Lower lobe of right lung (tissue), 2 donors: ENCODE data around the gene PRICKLE3. TPM values are rescaled to one million over a fixed set of nuclear protein-coding genes. Genes with fewer than 3 reads are reported as not detected.
A peak's percentile ranks its signal among the peaks of the same experiment; 100 is the strongest.

Experiments
- ATAC-seq, 2 donors: fragments of 200-7000 bp; cut with Tn5 transposase; one replicate each; pipeline ENCODE4 v1.9.1; 2020 to 2022; ENCODE audit warnings: mild to moderate bottlenecking in 2 of 2, moderate library complexity in 2 of 2
- DNase-seq: peaks from one replicate; pipeline ENCODE4 v3.0.0-alpha.2; 2020
- H3K27ac ChIP-seq: fragments of 200-600 bp; one replicate; pipeline ENCODE4 v1.8.0; 2022
- H3K27me3 ChIP-seq: fragments of 200-600 bp; one replicate; pipeline ENCODE4 v1.8.0; 2022; ENCODE audit warnings: low read depth
- H3K36me3 ChIP-seq: fragments of 200-600 bp; one replicate; pipeline ENCODE4 v1.8.0; 2022; ENCODE audit warnings: mild to moderate bottlenecking
- H3K4me1 ChIP-seq: fragments of 200-600 bp; one replicate; pipeline ENCODE4 v1.8.0; 2022
- H3K4me3 ChIP-seq: fragments of 200-600 bp; one replicate; pipeline ENCODE4 v1.8.0; 2022; ENCODE audit warnings: mild to moderate bottlenecking
- H3K9me3 ChIP-seq: fragments of 200-600 bp; one replicate; pipeline ENCODE4 v1.8.0; 2022
- CTCF ChIP-seq: fragments of 200-600 bp; IDR thresholded peaks from one replicate; pipeline ENCODE4 v1.8.0; 2022; ENCODE audit warnings: antibody characterized with exemption, mild to moderate bottlenecking
- intact Hi-C: fragments of 100-400 bp; cut with DNase I; formaldehyde crosslinking; loops from one replicate; pipeline ENCODE4 v1.11.0; 2022
- total RNA-seq: library from RNA; stranded (reverse); fragmentation: NEBNext Ultra II Directional; extraction: Animal tissue kit (Norgen Biotek cat#: 25700); gene quantifications from one replicate; pipeline ENCODE4 v1.2.1, GENCODE V29; 2021
- donor health status: DM: no; HTN: yes; CAD: no; lungs with severe emphysema.

The PRICKLE3 gene
- total RNA-seq, 1 donor from 2014 or later = 13.1 TPM

GRCh38 chrX:49179358-49179757 lies 6.8 kb downstream of the PRICKLE3 start:
- H3K4me3 ChIP-seq = no peak overlapping the region
- H3K27ac ChIP-seq = no peak overlapping the region
- H3K36me3 ChIP-seq = peaks cover 53% of the 10 kb centered on the region
- no peak for TF ChIP-seq CTCF
- no peaks in the 10 kb centered on the region for H3K4me1 ChIP-seq
- intact Hi-C loops = no loop called here
- DNase-seq (no peak), ATAC-seq (no peak)
- no peaks in the 10 kb centered on the region for H3K9me3 ChIP-seq
- no peaks in the 10 kb centered on the region for H3K27me3 ChIP-seq

GRCh38 chrX:49178537-49178936 lies 7.6 kb downstream of the PRICKLE3 start:
- H3K27me3 ChIP-seq = no peaks in the 10 kb centered on the region
- H3K4me1 ChIP-seq = peaks cover under 1% of the 10 kb centered on the region
- intact Hi-C loops = no loop called here

GRCh38 chrX:49177873-49178480 lies 8.2 kb downstream of the PRICKLE3 start:
- intact Hi-C loops = no loop called here
- DNase-seq (no peak), ATAC-seq (no peak)
- Histone ChIP-seq H3K27ac (no peak overlapping the region), H3K27me3 (no peaks in the 10 kb centered on the region), H3K9me3 (no peaks in the 10 kb centered on the region), H3K36me3 (peaks cover 58% of the 10 kb centered on the region), H3K4me1 (peaks cover 6% of the 10 kb centered on the region), H3K4me3 (no peak overlapping the region)
- no peak for TF ChIP-seq CTCF

More at GRCh38 chrX:49178537-49178936, 7.6 kb downstream of the PRICKLE3 start:
- peaks cover 59% of the 10 kb centered on the region for H3K36me3 ChIP-seq
- ATAC-seq (no peak), DNase-seq (no peak)
- TF ChIP-seq CTCF = no peak
- H3K27ac ChIP-seq = no peak overlapping the region
- no peaks in the 10 kb centered on the region for H3K9me3 ChIP-seq
- H3K4me3 ChIP-seq = no peak overlapping the region

GRCh38 chrX:49177338-49177833 lies 8.8 kb downstream of the PRICKLE3 start:
- H3K36me3 ChIP-seq = peaks cover 53% of the 10 kb centered on the region
- no peak overlapping the region for H3K4me3 ChIP-seq
- ATAC-seq = peak; percentile 69 to 71
- intact Hi-C loops = no loop called here
- H3K9me3 ChIP-seq = no peaks in the 10 kb centered on the region
- peak overlapping the region; percentile 41 for H3K27ac ChIP-seq
- H3K4me1 ChIP-seq = peaks cover 10% of the 10 kb centered on the region
- peak; percentile 47 for DNase-seq
- no peaks in the 10 kb centered on the region for H3K27me3 ChIP-seq
- TF ChIP-seq CTCF = peak; percentile 9

GRCh38 chrX:49176421-49177326 lies 9.5 kb downstream of the PRICKLE3 start:
- intact Hi-C loops = no loop called here
- ATAC-seq = peak; percentile 19 to 48
- peaks cover 47% of the 10 kb centered on the region for H3K36me3 ChIP-seq
- H3K4me1 ChIP-seq = peaks cover 10% of the 10 kb centered on the region
- no peak overlapping the region for H3K4me3 ChIP-seq
- TF ChIP-seq CTCF = no peak
- H3K27ac ChIP-seq = peak overlapping the region; percentile 41
- no peaks in the 10 kb centered on the region for H3K27me3 ChIP-seq
- DNase-seq = peak; percentile 56
- no peaks in the 10 kb centered on the region for H3K9me3 ChIP-seq
